ENCODE measurements around the gene GPR17.

Gene GPR17

GRCh38 chr2:127700527-127701192 is 54.7 kb downstream of the GPR17 start:
- no peak; the same call in 1 of the 2 replicates for TF ChIP-seq CTCF (IDR thresholded peaks at IDR 0.05)

- no peak for TF ChIP-seq CTCF (IDR thresholded peaks at IDR 0.05)
Observed at GRCh38 chr2:127701193-127701650, 55.3 kb downstream of the GPR17 start, which contains the start of gene SFT2D3. SFT2D3 (plus strand) TSS chr2:127701497; CDS start chr2:127701529, 32 bp downstream.

- 0 out of 2 replicates have a peak, but pooled peaks have one; percentile 15 for TF ChIP-seq CTCF (IDR thresholded peaks at IDR 0.05)
Observed at GRCh38 chr2:127701651-127702394, 55.9 kb downstream of the GPR17 start.

Data from LNCAP (cell line).